Adipose tissue (tissue), 3 donors: ENCODE results near the gene SLC25A23. TPM values are rescaled to one million over a fixed set of nuclear protein-coding genes. Genes with fewer than 3 reads are reported as not detected.
"Not testable (repeated sequence)": the region's sequence is repeated elsewhere in the genome, so short reads cannot be mapped to it uniquely, and the experiment has no call there.

Experiments
- H3K27ac ChIP-seq: one replicate; pipeline ENCODE4 v1.5.1; 2013; ENCODE audit warnings: low read depth, low read length
- WGBS, 3 donors: extraction: QIAGEN DNeasy Blood & Tissue Kit; methylation state at CpG; one replicate each; pipeline ENCODE4 v1.1.7; 2013; 5-methylcytosine and 5-hydroxymethylcytosine counted together
- polyA plus RNA-seq, 3 donors: library from polyadenylated mRNA; stranded (reverse); fragments of 200-250 nt; gene quantifications; one replicate each; pipeline ENCODE4 v1.2.3, GENCODE V29; 2013
- donor health status: healthy with polysubstance abuse.
- donor health status: Bipolar disorder and iron deficiency.
- donor health status: healthy.

SLC25A23 gene
- polyA plus RNA-seq, 3 donors = 14.0 to 40.1 (median 26.5) TPM

- 85 to 93% (median 92%) methylated on average over 11 of the region's 11 CpGs for WGBS, 3 donors
- H3K27ac ChIP-seq = no peak overlapping the region
These were observed 26.4 kb downstream of the SLC25A23 start for GRCh38 chr19:6433165-6433564.

- H3K27ac ChIP-seq = no peak overlapping the region
- WGBS, 3 donors = 88 to 93% (median 93%) methylated on average over 11 of the region's 11 CpGs
These were observed 27.7 kb downstream of the SLC25A23 start for GRCh38 chr19:6431891-6432290.

- no peak overlapping the region for H3K27ac ChIP-seq
- 58 to 64% (median 62%) methylated on average over 16 to 20 of the region's 20 CpGs for WGBS, 3 donors
These were observed 30.0 kb downstream of the SLC25A23 start for GRCh38 chr19:6429419-6430221.

GRCh38 chr19:6428692-6429418 is 30.7 kb downstream of the SLC25A23 start:
- H3K27ac ChIP-seq = not testable (repeated sequence)
- WGBS, 3 donors = 73 to 88% (median 86%) methylated on average over 2 of the region's 2 CpGs

GRCh38 chr19:6427131-6427530 is 32.5 kb downstream of the SLC25A23 start:
- 91 to 97% (median 96%) methylated on average over 18 of the region's 18 CpGs for WGBS, 3 donors
- no peak overlapping the region for H3K27ac ChIP-seq

GRCh38 chr19:6425732-6426620 is 33.6 kb downstream of the SLC25A23 start:
- 90 to 95% (median 91%) methylated on average over 20 to 21 of the region's 21 CpGs for WGBS, 3 donors
- H3K27ac ChIP-seq = no peak overlapping the region

- no peak overlapping the region for H3K27ac ChIP-seq
- WGBS, 3 donors = 3 to 5% (median 4%) methylated on average over 43 of the region's 43 CpGs
These were observed 34.5 kb downstream of the SLC25A23 start for GRCh38 chr19:6424939-6425731.

GRCh38 chr19:6424195-6424938 is 35.2 kb downstream of the SLC25A23 start, which contains the start of gene KHSRP:
KHSRP (minus strand) TSS chr19:6424811; CDS start chr19:6424701, 110 bp downstream.
- peak within 1 kb of the TSS; percentile 46 for H3K27ac ChIP-seq
- 0 to 1% (median 0%) methylated on average over 22 to 114 of the region's 114 CpGs for WGBS, 3 donors

- H3K27ac ChIP-seq = no peak overlapping the region
- 1% methylated on average over 18 to 20 of the region's 20 CpGs for WGBS, 3 donors
These were observed 35.9 kb downstream of the SLC25A23 start for GRCh38 chr19:6423499-6424194.

GRCh38 chr19:6421075-6422014 is 38.2 kb downstream of the SLC25A23 start:
- H3K27ac ChIP-seq = no peak overlapping the region
- 77 to 85% (median 84%) methylated on average over 20 of the region's 20 CpGs for WGBS, 3 donors

GRCh38 chr19:6418562-6418932 is 41.0 kb downstream of the SLC25A23 start:
- no peak overlapping the region for H3K27ac ChIP-seq
- WGBS, 3 donors = 88 to 94% (median 91%) methylated on average over 19 of the region's 19 CpGs

- H3K27ac ChIP-seq = no peak overlapping the region
- WGBS, 3 donors = 76 to 79% (median 78%) methylated on average over 21 to 33 of the region's 33 CpGs
These were observed 41.7 kb downstream of the SLC25A23 start for GRCh38 chr19:6417713-6418561.

GRCh38 chr19:6416658-6417405 is 42.8 kb downstream of the SLC25A23 start:
- H3K27ac ChIP-seq = no peak overlapping the region
- WGBS, 3 donors = 92 to 95% (median 95%) methylated on average over 27 to 29 of the region's 29 CpGs

- no peak overlapping the region for H3K27ac ChIP-seq
- WGBS, 3 donors = 94 to 95% (median 95%) methylated on average over 31 to 32 of the region's 32 CpGs
These were observed 43.9 kb downstream of the SLC25A23 start for GRCh38 chr19:6415591-6416190.
